IMR-90 (cell line): ENCODE data around the gene IRS2. TPM values are rescaled to one million over a fixed set of nuclear protein-coding genes. Genes with fewer than 3 reads are reported as not detected.

Experiments used
- ATAC-seq: fragments of 200-7000 bp; cut with Tn5 transposase; 2 replicates; pipeline ENCODE4 v1.9.1; 2020; ENCODE audit warnings: low read depth, mild to moderate bottlenecking, moderate library complexity
- BruUV-seq: library from RNA; stranded (reverse); fragments of 400-500 nt; replicated peaks from 2 replicates; lab custom pipeline; 2021; lab: Mats Ljungman, UMichigan
- CTCF ChIA-PET: fragments of 300-600 bp; formaldehyde crosslinking; extraction: SDS; loops from one replicate; lab custom pipeline; 2021; ENCODE audit warnings: antibody characterized with exemption; lab: Yijun Ruan, JAX
- POLR2A ChIA-PET: fragments of 300-600 bp; sonication (Branson Sonifier 250); formaldehyde crosslinking; loops from one replicate; lab custom pipeline; 2022; ENCODE audit warnings: antibody characterized with exemption; ENCODE audit not compliant: unreplicated experiment; lab: Charles Lee
- DNase-seq: peaks from one replicate; pipeline ENCODE4 v3.0.0; 2013
- H2AFZ ChIP-seq: replicated peaks from 2 replicates; pipeline ENCODE3; 2013; ENCODE audit warnings: low read length, mild to moderate bottlenecking; ENCODE audit not compliant: poor library complexity
- H2AK5ac ChIP-seq: 2 replicates; pipeline ENCODE4 v1.6.1; 2013; ENCODE audit warnings: low read depth, low read length, inconsistent platforms
- H2AK9ac ChIP-seq: replicated peaks from 2 replicates; pipeline ENCODE3; 2013; ENCODE audit warnings: mild to moderate bottlenecking, low read depth, low read length, moderate library complexity; ENCODE audit not compliant: poor library complexity
- H2BK120ac ChIP-seq: 2 replicates; pipeline ENCODE4 v1.6.1; 2013; ENCODE audit warnings: low read depth, low read length, inconsistent platforms
- H2BK15ac ChIP-seq: 3 replicates; pipeline ENCODE4 v1.6.1; 2013; ENCODE audit warnings: low read depth, low read length, inconsistent platforms
- H2BK20ac ChIP-seq: 2 replicates; pipeline ENCODE4 v1.6.1; 2013; ENCODE audit warnings: low read depth, mild to moderate bottlenecking, inconsistent platforms, low read length, moderate library complexity
- H2BK5ac ChIP-seq: 2 replicates; pipeline ENCODE4 v1.6.1; 2013; ENCODE audit warnings: mild to moderate bottlenecking, low read depth, low read length, inconsistent platforms; ENCODE audit not compliant: poor library complexity, severe bottlenecking
- H3K14ac ChIP-seq: replicated peaks from 2 replicates; pipeline ENCODE4 v1.6.1; 2013; ENCODE audit warnings: low read depth, low read length, inconsistent platforms
- H3K18ac ChIP-seq: 2 replicates; pipeline ENCODE4 v1.6.1; 2013; ENCODE audit warnings: low read depth, low read length, control low read depth
- H3K23ac ChIP-seq: 2 replicates; pipeline ENCODE4 v1.6.1; 2013; ENCODE audit warnings: low read depth, low read length, inconsistent platforms
- H3K27ac ChIP-seq: 2 replicates; pipeline ENCODE4 v1.5.1; 2013; ENCODE audit warnings: mild to moderate bottlenecking, control low read depth, low read length; ENCODE audit not compliant: insufficient read depth
- H3K27me3 ChIP-seq: 2 replicates; pipeline ENCODE4 v1.6.1; 2013; ENCODE audit warnings: low read length; ENCODE audit not compliant: control insufficient read depth, insufficient read depth
- H3K36me3 ChIP-seq: 2 replicates; pipeline ENCODE4 v1.6.1; 2013; ENCODE audit warnings: low read length, mixed read lengths; ENCODE audit not compliant: control insufficient read depth, insufficient read depth
- H3K4ac ChIP-seq: 2 replicates; pipeline ENCODE4 v1.6.1; 2013; ENCODE audit warnings: low read depth, low read length, inconsistent platforms
- H3K4me1 ChIP-seq: 2 replicates; pipeline ENCODE4 v1.6.1; 2013; ENCODE audit warnings: low read length, mixed read lengths; ENCODE audit not compliant: control insufficient read depth, insufficient read depth
- H3K4me2 ChIP-seq: 2 replicates; pipeline ENCODE4 v1.6.1; 2013; ENCODE audit warnings: low read depth, mild to moderate bottlenecking, control low read depth, low read length, moderate library complexity
- H3K4me3 ChIP-seq: 2 replicates; pipeline ENCODE4 v1.5.1; 2013; ENCODE audit warnings: low read depth, mild to moderate bottlenecking, control low read depth, low read length, moderate library complexity; ENCODE audit not compliant: insufficient read depth
- H3K56ac ChIP-seq: 2 replicates; pipeline ENCODE4 v1.6.1; 2013; ENCODE audit warnings: low read length, inconsistent platforms; ENCODE audit not compliant: insufficient read depth; ENCODE audit errors: extremely low read depth
- H3K79me1 ChIP-seq, 2 experiments: 2 replicates each; pipeline ENCODE4 v1.6.1; 2013; ENCODE audit warnings: low read length in 2 of 2, inconsistent platforms in 1 of 2, low read depth in 1 of 2
- H3K9ac ChIP-seq: 2 replicates; pipeline ENCODE4 v1.6.1; 2013; ENCODE audit warnings: low read depth, low read length, control low read depth
- H3K9me1 ChIP-seq: 2 replicates; pipeline ENCODE4 v1.6.1; 2013; ENCODE audit warnings: low read length, inconsistent platforms; ENCODE audit not compliant: insufficient read depth
- H3K9me3 ChIP-seq: 2 replicates; pipeline ENCODE4 v1.6.1; 2013; ENCODE audit warnings: low read length; ENCODE audit not compliant: control insufficient read depth, insufficient read depth
- H4K20me1 ChIP-seq: 2 replicates; pipeline ENCODE4 v1.6.1; 2013; ENCODE audit warnings: low read length, inconsistent platforms; ENCODE audit not compliant: insufficient read depth
- H4K5ac ChIP-seq: 2 replicates; pipeline ENCODE4 v1.6.1; 2013; ENCODE audit warnings: mild to moderate bottlenecking, low read depth, low read length, control low read depth
- H4K8ac ChIP-seq, 2 experiments: 2 replicates each; pipeline ENCODE4 v1.6.1; 2013; ENCODE audit warnings: low read depth in 2 of 2, low read length in 2 of 2, control low read depth in 1 of 2, inconsistent platforms in 1 of 2
- H4K91ac ChIP-seq: 2 replicates; pipeline ENCODE4 v1.6.1; 2013; ENCODE audit warnings: low read depth, low read length, inconsistent platforms; ENCODE audit not compliant: insufficient read depth
- FOS ChIP-seq: fragments of 150-350 bp; IDR thresholded peaks from 2 replicates; pipeline ENCODE4 v1.6.1; 2016; ENCODE audit warnings: low read depth, low read length
- MAFK ChIP-seq: IDR thresholded peaks from 2 replicates; pipeline ENCODE4 v1.6.1; 2012; ENCODE audit warnings: low read depth, low read length, improper control_type of control experiment
- MAZ ChIP-seq: IDR thresholded peaks from 2 replicates; pipeline ENCODE4 v1.6.1; 2012; ENCODE audit warnings: low read depth, mild to moderate bottlenecking, low read length, improper control_type of control experiment, moderate library complexity, borderline replicate concordance
- RAD21 ChIP-seq: IDR thresholded peaks from 2 replicates; pipeline ENCODE4 v1.6.1; 2012; ENCODE audit warnings: low read length, improper control_type of control experiment
- SMC3 ChIP-seq: fragments of 150-350 bp; IDR thresholded peaks from 2 replicates; pipeline ENCODE4 v1.6.1; 2016; ENCODE audit warnings: low read depth, mild to moderate bottlenecking, antibody characterized with exemption, low read length, moderate library complexity
- WGBS, 2 experiments: methylation state at CpG; one replicate each; pipeline versions ENCODE4 v1.1.5 to v1.1.7; 2013; ENCODE audit warnings: missing lambda C conversion rate in 2 of 2; ENCODE audit not compliant: insufficient read length in 1 of 2; ENCODE audit errors: extremely low coverage in 2 of 2; 5-methylcytosine and 5-hydroxymethylcytosine counted together
- dilution Hi-C: fragments of 300-500 bp; cut with HindIII; formaldehyde crosslinking; loops from one replicate; pipeline ENCODE4 v1.14.3; 2018; ENCODE audit warnings: low sequenced_read_pairs; ENCODE audit not compliant: unreplicated experiment
- in situ Hi-C: fragments of 300-500 bp; cut with MboI; formaldehyde crosslinking; loops from 3 replicates; pipeline ENCODE4 v1.14.3; 2019; ENCODE audit warnings: low sequenced_read_pairs, inconsistent platforms, mixed read lengths
- intact Hi-C: fragments of 100-400 bp; cut with micrococcal nuclease; formaldehyde crosslinking; loops from 2 replicates; pipeline ENCODE4 v1.10.0; 2022
- polyA plus RNA-seq, 3 experiments: library from polyadenylated mRNA; depleted of rRNA; stranded (reverse); fragments of >200 nt; gene quantifications; 2 replicates each; pipeline ENCODE4 v1.2.3, GENCODE V29; 2012; ENCODE audit warnings: low replicate concordance in 1 of 3
- total RNA-seq: library from RNA; depleted of rRNA; stranded (reverse); fragments of >200 nt; gene quantifications from 2 replicates; pipeline ENCODE4 v1.2.3, GENCODE V29; 2012
- TF ChIP-seq, protein P1 (sequence below): conservative IDR thresholded peaks from 2 replicates; pipeline ENCODE4 v1.5.1; 2012; ENCODE audit warnings: mild to moderate bottlenecking, low read depth, low read length, improper control_type of control experiment

The IRS2 gene
- total and polyA plus RNA-seq, 2 of the 4 experiments (the other 2 are of a cell fraction) = 0.36 to 1.4 TPM

DNA sequence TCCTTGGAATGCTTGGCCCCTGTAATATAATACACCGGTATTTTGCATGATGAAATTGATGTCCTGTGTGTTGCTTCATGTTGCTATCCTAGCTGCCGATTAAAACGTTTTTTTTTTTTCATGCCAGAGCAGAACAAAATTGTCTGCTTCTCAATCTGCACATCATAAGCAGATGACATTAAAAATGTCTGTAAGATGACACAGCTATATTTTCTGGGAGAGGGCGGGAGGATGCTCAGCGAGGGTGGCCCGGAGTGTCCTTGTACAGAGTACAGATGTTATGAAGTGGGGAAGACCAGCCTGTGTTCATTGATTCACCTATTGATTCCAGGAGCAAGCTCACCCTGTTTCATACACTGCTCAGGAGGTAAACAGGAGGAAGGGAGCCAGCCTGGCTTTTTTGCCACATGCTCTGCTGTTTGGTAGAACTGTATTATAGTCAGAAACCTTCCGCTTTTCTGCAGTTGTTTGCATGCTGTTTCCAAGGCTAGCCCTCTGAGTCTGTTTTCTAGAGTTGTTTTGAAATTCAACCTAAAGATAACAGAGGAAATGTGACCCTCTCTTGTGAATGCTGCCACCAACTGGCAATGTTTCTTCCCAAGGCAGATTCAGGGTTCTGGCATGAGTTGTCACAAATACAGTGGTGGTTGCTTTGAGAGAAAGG, 4.7 kb upstream of the IRS2 start:
- TF ChIP-seq MAFK (no peak), RAD21 (peak; percentile 34), SMC3 (peak; percentile 34), FOS (no peak), MAZ (no peak)
- TF ChIP-seq, protein P1, sequence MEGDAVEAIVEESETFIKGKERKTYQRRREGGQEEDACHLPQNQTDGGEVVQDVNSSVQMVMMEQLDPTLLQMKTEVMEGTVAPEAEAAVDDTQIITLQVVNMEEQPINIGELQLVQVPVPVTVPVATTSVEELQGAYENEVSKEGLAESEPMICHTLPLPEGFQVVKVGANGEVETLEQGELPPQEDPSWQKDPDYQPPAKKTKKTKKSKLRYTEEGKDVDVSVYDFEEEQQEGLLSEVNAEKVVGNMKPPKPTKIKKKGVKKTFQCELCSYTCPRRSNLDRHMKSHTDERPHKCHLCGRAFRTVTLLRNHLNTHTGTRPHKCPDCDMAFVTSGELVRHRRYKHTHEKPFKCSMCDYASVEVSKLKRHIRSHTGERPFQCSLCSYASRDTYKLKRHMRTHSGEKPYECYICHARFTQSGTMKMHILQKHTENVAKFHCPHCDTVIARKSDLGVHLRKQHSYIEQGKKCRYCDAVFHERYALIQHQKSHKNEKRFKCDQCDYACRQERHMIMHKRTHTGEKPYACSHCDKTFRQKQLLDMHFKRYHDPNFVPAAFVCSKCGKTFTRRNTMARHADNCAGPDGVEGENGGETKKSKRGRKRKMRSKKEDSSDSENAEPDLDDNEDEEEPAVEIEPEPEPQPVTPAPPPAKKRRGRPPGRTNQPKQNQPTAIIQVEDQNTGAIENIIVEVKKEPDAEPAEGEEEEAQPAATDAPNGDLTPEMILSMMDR = peak; percentile 36
- in situ Hi-C loops = no loop called here
- Histone ChIP-seq H4K91ac (no peak overlapping the region), H2AFZ (peak overlapping the region; percentile 54), H3K4me2 (peak overlapping the region; percentile 10; the same call in 1 of the 2 replicates), H3K4me1 (peaks cover 3% of the 10 kb centered on the region), H3K79me1 (no peaks in the 10 kb centered on the region), H3K23ac (no peak overlapping the region), H3K36me3 (no peaks in the 10 kb centered on the region), H3K9me3 (no peaks in the 10 kb centered on the region), H3K14ac (no peak overlapping the region), H2BK20ac (no peak overlapping the region), H3K9ac (no peak overlapping the region), H2BK5ac (no peak overlapping the region), H3K27ac (no peak overlapping the region), H2BK15ac (no peak overlapping the region), H3K56ac (no peak overlapping the region), H2AK9ac (no peak overlapping the region), H4K5ac (no peak overlapping the region), H3K27me3 (peaks cover 7% of the 10 kb centered on the region; the same call in 1 of the 2 replicates), H3K4ac (no peak overlapping the region), H2AK5ac (no peak overlapping the region), H4K8ac (0 out of 4 replicates have a peak overlapping the region, but pooled peaks of 1 of the 2 experiments have one; percentile 6), H3K9me1 (no peaks in the 10 kb centered on the region), H4K20me1 (no peaks in the 10 kb centered on the region), H2BK120ac (no peak overlapping the region), H3K4me3 (no peak overlapping the region), H3K18ac (no peak overlapping the region; the same call in 1 of the 2 replicates)
- peak; percentile 41 for DNase-seq
- POLR2A ChIA-PET = no interaction called here
- no TSS peak for BruUV-seq
- intact Hi-C loops = loop anchor here (1.0 kb wide), 1 partner anchor 318 kb away; no protein-coding TSS in a partner anchor
- CTCF ChIA-PET = interaction anchor here (0.6 to 1.5 kb wide), 5 partner anchors 118 to 709 kb away, joined by 3 to 5 read pairs (median 3); no protein-coding TSS in a partner anchor
- no CpG with 5 or more reads among the region's 7 CpGs for WGBS, 2 experiments
- no peak for ATAC-seq
- dilution Hi-C loops = loop anchor here (25.0 kb wide), 1 partner anchor 321 kb away; no protein-coding TSS in a partner anchor
